ENCODE measurements around the gene PHF24. TPM values are rescaled to one million over a fixed set of nuclear protein-coding genes. Genes with fewer than 3 reads are reported as not detected.

PHF24 gene
- total RNA-seq, 4 donors from 2014 or later = 0.30 to 0.81 (median 0.67) TPM; not detected in 1

DNA sequence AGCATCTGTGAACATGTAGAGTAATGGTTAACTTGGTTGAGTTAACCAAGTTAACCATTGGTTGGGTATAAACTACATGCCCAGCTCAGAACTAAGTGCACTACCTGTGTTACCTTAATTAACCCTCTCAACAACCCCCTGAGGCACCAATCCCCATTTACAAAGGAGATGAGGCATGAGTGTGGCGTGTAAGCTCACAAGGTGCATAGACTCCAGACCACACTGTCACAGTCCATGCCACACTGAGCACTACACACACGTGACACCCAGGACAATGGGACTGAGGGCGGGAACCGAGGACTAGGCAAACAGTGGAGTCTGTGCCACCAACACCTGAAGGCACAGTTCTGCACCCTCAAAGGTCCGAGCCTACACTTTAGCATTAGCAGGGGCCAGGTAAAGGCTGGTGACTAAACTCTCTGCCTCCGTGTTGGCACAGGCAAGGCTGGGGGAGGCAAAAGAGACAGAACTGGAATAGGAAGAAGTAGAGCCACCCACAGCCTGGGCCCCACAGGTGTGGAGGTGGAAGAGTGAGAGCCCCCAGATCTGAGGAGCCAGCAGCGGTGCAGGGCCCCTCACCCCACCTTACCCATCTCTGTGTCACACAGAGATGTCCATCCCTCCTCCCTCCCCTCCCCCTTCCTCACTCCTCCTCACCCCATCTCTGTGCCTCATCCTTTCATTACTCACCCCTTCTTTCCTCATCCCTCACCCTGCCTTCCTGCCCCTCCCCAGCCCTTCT is 29.2 kb downstream of the PHF24 start:
- Histone ChIP-seq H3K4me1 (peaks cover 0 to 11% (median 10%) of the 10 kb centered on the region in 3 donors), H3K27ac (no peak overlapping the region)
- WGBS, 2 donors (ENCODE audit: low coverage in 1 of 2) = 67 to 80% methylated on average over 3 of the region's 7 CpGs

DNA sequence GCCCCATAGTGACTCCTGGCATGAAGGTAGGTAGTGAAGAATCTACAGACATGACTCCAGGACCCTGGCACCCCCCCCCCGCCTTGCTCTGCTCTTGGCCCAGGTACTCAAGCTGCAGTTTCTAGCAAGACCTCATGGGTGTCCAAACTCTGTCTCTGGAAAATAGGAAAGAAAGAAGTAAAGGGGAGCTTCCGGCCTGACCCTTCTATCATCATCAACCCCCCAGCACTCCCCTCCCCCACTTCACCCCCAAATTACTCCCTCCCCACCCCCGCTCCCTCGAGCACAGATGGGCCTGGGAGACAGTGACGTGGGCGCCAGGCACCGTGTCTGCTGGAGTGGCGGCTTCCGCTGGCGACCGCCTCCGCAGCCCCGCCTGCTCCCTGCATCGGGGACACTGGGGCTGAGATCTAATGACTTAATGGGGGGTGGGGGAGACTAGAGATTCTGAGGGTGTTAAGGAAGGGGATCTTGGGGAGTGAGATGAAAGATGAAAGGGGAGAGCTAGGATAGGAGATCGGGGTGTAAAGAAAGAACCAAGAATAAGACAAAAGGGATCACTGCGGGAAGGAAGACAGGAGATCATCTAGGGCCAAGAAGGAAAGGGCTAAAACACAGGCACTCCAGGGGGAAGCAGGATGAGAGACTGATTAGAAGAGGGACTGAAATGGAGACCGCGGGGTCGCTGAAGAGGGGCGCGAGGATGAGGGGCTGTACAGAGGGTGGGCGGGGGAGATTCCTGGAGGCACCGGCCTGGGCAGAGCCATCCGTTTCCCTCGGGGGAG is 30.3 kb downstream of the PHF24 start:
- Histone ChIP-seq H3K27me3 (no peaks in the 10 kb centered on the region), H3K4me1 (peaks cover 8 to 21% (median 10%) of the 10 kb centered on the region in 3 donors), H3K4me3 (peak overlapping the region; percentile 34 to 96), H3K36me3 (no peaks in the 10 kb centered on the region), H3K9me3 (no peaks in the 10 kb centered on the region), H3K27ac (peak overlapping the region in 3 of 4 donors; percentile 43 to 99 (median 96))
- TF ChIP-seq POLR2AphosphoS5 (IDR thresholded peaks at IDR 0.05) (no peak), CTCF (IDR thresholded peaks at IDR 0.05) (no peak), POLR2A (IDR thresholded peaks at IDR 0.05) (no peak), EP300 (IDR thresholded peaks at IDR 0.05) (no peak)
- 6 to 10% methylated on average over 3 to 12 of the region's 25 CpGs for WGBS, 2 donors (ENCODE audit: low coverage in 1 of 2)
- no peak for ATAC-seq

More for the DNA sequence above, 29.2 kb downstream of the PHF24 start:
- Histone ChIP-seq H3K9me3 (no peaks in the 10 kb centered on the region), H3K36me3 (no peaks in the 10 kb centered on the region), H3K4me3 (no peak overlapping the region), H3K27me3 (no peaks in the 10 kb centered on the region)
- ATAC-seq = no peak
- TF ChIP-seq CTCF (IDR thresholded peaks at IDR 0.05) = no peak

GRCh38 chr9:34989003-34989945 is 31.2 kb downstream of the PHF24 start, which contains the start of gene DNAJB5:
Gene DNAJB5, plus strand, starts transcription at chr9:34989745. Its CDS starts 886 bp downstream, at chr9:34990631.
- Histone ChIP-seq H3K4me1 (peaks cover 8 to 30% (median 10%) of the 10 kb centered on the region in 3 donors), H3K27me3 (no peaks in the 10 kb centered on the region), H3K36me3 (no peaks in the 10 kb centered on the region), H3K9me3 (no peaks in the 10 kb centered on the region), H3K4me3 (peak within 1 kb of the TSS; percentile 47 to 96), H3K27ac (peak within 1 kb of the TSS in 3 of 4 donors; percentile 76 to 99 (median 96))
- 0% methylated on average over 12 of the region's 65 CpGs; no CpG with 5 or more reads in 1 of the 2 donors for WGBS, 2 donors (ENCODE audit: low coverage in 1 of 2)
- ATAC-seq = peak; percentile 92
- TF ChIP-seq POLR2AphosphoS5 (IDR thresholded peaks at IDR 0.05) (peak; percentile 80), EP300 (IDR thresholded peaks at IDR 0.05) (no peak), POLR2A (IDR thresholded peaks at IDR 0.05) (peak; percentile 98), CTCF (IDR thresholded peaks at IDR 0.05) (no peak)

GRCh38 chr9:34989946-34990635 is 32.0 kb downstream of the PHF24 start:
- Histone ChIP-seq H3K27me3 (no peaks in the 10 kb centered on the region), H3K4me1 (peaks cover 10 to 35% (median 14%) of the 10 kb centered on the region in 3 donors), H3K27ac (peak overlapping the region in 3 of 4 donors; percentile 76 to 99 (median 96)), H3K9me3 (no peaks in the 10 kb centered on the region), H3K4me3 (peak overlapping the region; percentile 47 to 96), H3K36me3 (no peaks in the 10 kb centered on the region)
- ATAC-seq = peak; percentile 7
- WGBS, 2 donors (ENCODE audit: low coverage in 1 of 2) = no CpG with 5 or more reads among the region's 39 CpGs
- peak in 1 of 2 donors; percentile 21 for TF ChIP-seq POLR2A (IDR thresholded peaks at IDR 0.05)
- no peak for TF ChIP-seq CTCF (IDR thresholded peaks at IDR 0.05)
- peak; percentile 79 for TF ChIP-seq POLR2AphosphoS5 (IDR thresholded peaks at IDR 0.05)
- TF ChIP-seq EP300 (IDR thresholded peaks at IDR 0.05) = no peak

Data from gastroesophageal sphincter (tissue), 4 donors.